Jurkat, Clone E6-1 (cell line): Measurements from ENCODE around the gene SRPK1.
A peak's percentile ranks its signal among the peaks of the same experiment; 100 is the strongest.

Experiments
- DNase-seq: peaks from one replicate; pipeline ENCODE4 v3.0.0-alpha.2; 2011; ENCODE audit warnings: low read depth, low spot score
- H3K4me3 ChIP-seq: 2 replicates; pipeline ENCODE4 v1.5.1; 2011; ENCODE audit warnings: mild to moderate bottlenecking, low read length, control low read depth, moderate library complexity

SRPK1 gene

DNA sequence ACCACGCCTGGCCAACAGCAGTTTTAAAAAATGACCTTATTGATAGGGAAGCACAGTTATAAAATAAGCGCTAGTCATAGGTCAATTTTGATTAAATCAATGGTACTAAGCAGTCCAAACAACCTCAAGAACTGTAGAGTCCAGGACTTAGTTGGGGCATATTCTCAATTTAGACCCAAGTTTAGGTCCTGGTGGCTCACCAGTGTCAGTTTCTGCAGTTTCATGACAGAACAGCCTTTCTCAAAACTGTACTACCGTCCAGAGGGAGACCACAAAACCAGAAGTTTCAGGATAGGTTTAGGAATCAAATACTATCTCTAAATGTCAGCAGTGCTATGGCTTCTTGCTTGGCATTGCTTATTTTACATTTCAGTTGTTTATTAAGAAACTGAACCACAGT is 76.6 kb downstream of the SRPK1 start:
- no peak for DNase-seq
- no peak overlapping the region for H3K4me3 ChIP-seq

DNA sequence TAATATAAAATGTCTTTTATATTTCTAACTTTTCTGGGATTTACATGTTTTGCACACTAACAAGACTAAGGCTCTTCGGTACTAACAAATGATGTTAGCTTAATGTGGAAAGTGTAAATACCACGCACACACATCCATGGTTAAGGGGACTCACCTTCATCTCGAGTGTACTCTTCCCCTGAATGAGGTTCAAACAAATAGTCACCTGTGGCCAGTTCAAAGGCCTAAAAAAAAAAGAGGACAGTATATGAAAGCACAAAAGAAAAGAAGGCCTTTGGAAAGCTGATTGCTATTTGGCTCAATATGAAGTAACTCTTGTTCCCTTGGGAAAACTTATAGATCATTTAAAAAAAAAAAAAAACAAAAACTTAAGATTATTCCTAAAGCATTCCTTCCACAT is 78.5 kb downstream of the SRPK1 start:
- no peak for DNase-seq
- no peak overlapping the region for H3K4me3 ChIP-seq

DNA sequence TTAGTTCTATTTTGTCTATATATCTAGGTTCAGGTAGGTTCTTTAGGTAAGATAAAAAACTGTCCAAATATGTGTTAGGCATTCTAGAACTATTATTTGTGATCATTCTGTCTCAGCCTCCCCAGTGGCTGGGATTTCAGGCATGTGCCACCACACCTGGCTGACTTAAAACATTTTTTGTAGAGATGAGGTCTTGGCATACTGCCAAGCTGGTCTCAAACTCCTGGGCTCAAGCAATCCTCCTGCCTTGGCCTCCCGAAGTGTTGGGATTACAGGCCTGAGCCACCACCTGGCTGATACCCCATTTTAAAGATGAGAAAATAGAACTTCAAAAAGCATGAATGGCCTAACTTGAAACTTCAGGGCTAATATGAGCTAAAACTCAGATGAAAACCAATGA is 81.9 kb downstream of the SRPK1 start:
- no peak overlapping the region for H3K4me3 ChIP-seq
- no peak for DNase-seq

DNA sequence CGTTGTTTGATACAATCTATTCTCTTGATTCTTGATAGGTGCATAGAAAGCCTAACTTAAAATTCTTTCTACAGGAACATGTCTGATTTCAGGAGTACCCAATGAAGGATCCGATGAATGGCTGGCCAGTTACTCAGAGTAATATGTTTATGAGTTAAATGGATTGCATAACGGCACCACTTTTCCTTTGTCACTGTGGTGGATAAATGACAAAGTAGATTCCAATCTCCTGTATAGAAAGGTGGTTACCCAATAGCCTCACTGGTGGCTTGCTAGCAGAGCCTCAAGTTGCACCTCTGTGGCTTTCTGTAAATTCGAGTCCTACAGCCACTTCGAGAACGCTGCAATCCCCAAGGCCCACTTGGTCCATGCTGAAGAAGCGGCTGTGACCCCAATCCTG is 87.4 kb downstream of the SRPK1 start:
- no peak for DNase-seq
- no peak overlapping the region for H3K4me3 ChIP-seq

DNA sequence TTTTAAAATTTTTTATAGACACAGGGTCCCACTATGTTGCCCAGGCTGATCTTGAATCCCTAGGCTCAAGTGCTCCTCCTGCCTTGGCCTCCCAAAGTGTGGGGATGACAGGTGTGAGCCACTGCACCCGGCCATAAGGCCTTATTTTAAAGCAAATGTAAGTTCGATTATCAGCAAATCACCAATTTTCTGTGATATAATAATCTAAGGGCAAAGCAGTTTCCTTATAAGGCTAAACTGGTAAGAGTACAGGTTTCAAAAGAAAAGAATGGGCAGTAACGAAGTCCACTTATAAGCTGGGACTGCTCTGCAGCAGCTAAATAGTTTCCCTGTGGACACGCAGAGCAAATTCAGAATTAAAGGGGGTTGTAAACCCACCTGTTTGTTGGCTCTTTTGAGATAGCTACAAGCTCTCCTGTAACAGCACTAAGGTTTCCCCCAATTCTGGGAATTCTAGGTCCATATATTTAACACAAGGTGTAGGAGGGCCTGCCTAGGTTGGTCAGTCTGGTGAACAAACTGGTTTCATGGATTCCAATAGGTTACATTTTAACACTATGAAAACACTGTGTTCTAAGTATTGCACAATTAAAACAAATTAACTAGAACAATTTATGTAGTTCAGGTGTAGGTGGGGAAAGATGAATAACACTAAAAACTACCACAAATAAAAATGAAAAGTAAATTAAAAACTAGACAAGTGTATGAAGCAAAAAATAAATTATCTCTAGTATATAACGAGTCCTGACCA is 89.5 kb downstream of the SRPK1 start:
- DNase-seq: no peak

DNA sequence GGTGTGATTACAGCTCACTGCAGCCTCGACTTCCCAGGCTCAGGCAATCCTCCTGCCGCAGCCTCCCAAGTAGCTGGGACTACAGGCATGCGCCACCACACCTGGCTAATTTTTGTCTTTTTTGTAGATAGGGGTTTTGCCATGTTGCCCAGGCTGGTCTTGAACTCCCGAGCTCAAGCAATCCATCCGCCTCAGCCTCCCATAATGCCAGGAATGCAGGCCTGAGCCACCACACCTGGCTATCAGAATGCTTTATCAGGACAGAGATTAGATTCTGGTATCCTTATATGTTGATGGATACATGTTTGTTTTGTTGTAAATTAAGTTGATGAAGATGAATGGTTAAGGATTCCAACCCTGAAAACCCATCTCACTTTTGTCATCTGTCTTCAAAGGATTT is 91.6 kb downstream of the SRPK1 start:
- no peak for DNase-seq

More for the DNA sequence above, 89.5 kb downstream of the SRPK1 start:
- H3K4me3 ChIP-seq: no peak overlapping the region

DNA sequence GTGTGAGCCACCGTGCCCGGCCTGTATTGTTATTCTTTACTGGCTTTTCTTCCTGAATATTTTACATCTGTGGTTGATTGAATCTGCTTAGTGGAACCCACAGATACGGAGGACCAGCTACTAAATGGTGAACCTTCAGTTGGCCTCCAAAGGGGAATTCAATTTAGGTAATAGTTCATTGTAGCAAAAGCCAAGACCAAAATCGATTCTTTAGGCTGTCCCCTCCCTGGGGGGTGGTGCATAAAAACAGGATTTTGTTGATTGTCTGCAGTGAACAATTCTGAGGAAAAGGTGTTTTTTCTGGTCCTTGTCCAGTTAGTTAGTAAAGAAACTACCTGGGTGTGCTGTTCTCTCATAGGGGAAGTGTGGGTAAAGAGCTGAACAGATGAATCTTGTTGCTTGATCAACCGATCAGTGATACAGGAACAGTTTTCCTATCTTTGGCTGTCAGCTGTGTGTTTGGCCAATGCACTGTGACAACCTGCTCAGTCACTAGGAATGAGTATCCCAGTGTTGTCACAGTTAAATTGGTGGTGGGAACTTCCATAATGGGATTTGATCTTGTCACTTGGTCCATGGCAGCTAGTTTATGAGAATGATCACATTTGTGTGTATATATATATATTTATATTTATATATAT is 96.2 kb downstream of the SRPK1 start:
- DNase-seq: no peak
- no peak overlapping the region for H3K4me3 ChIP-seq

More for the DNA sequence above, 91.6 kb downstream of the SRPK1 start:
- H3K4me3 ChIP-seq: no peak overlapping the region

DNA sequence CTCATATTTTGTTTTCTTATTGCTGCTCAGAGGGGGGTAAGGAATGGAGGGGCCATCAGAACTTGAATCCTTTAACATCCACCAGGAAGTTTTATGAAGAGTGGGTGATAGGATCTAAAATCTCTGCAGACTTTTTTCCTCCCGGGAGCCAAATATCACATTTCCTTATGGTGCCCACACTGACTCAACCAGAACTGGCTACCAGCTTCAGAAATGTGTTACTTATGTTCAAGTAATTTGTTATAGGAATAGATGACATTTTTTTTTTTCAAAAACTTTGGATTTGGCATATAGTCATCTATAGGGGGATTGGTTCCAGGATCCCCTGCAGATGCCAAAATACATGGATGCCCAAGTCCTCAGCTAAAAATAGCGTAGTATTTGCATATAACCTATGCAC is 97.3 kb downstream of the SRPK1 start:
- DNase-seq: no peak
- H3K4me3 ChIP-seq: no peak overlapping the region

DNA sequence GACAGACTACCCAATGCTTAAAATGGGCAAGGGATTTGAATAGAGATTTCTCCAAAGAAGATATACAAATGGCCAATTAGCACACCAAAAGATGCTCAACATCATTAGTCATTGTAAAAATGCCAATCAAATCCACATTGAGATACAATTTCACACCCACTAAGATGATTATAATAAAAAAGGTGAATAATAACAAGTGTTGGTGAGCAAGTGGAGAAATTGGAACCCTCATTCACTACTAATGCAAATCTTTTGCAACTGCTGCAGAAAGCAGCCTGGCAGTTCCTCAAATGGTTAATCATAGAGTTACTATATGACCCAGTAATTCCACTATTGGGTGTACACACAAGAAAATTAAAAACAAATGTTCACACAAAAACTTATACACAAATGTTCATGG is 103.4 kb downstream of the SRPK1 start:
- no peak overlapping the region for H3K4me3 ChIP-seq
- DNase-seq: no peak

DNA sequence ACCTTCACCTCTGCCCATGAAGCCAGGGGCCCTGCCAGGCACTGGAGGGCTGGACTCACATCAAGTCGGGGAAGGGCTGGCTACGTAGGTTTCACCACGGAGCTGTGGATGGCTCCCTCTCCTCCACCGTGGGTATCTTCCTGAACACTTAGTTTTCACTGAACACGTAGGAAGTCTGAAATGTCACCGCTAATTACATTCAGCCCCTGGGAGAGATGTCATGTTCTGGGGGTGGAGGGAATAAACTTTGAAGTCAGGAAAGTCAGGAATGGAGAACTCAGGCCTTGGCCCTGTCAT is 109.3 kb downstream of the SRPK1 start:
- H3K4me3 ChIP-seq: no peak overlapping the region
- no peak for DNase-seq

DNA sequence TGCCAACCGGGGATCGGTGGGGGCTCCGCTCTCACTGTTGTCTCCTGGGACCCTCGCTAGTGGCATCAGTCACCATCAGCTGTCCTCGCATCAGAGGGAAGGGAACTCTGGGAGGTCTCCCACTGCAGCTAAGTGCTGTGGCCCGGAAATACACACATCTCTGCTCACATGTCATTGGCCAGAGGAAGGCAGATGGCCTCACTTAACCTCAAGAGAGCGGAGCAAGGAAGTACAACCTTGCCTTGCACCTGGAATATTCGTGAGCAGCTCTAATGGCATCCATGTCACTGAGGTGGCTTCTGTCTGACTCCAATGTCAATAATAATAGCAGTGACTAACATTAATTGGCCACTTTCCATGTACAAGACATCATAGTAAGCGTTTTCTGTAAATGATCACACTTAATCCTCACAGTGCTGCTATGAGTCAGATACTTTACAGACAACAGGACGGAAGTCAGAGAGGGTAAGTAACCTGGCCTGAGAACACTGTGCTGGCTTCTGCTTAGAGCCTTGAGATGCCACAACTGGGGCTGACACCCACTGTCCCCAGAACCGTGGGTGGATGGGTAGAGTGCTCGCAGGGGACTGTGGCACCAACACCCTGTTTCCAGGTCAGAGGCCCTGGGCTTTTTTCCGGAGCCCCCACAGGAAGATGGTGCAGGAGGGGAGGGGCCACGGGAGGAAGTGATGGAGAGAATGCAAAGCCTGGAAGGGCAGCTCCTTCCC is 109.8 kb downstream of the SRPK1 start:
- no peak overlapping the region for H3K4me3 ChIP-seq
- DNase-seq: no peak

DNA sequence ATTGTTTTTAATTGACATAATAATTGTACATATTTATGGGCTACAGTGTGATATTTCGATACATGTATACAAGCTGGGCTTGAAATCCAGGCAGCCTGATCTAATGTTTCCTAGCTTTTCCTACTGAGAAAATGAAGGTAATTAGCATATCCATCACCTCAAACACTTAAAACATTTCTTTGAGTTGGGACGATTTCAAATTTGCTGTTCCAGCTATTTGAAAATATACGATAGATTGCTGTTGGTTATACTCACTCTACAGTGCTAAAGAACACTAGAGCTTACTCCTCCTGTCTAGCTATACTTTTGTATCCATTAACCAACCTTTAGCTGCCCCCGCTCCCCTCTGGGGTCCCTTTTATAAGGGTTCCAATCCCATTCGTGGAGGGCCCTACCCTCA is 111.1 kb downstream of the SRPK1 start:
- H3K4me3 ChIP-seq: no peak overlapping the region
- no peak for DNase-seq

DNA sequence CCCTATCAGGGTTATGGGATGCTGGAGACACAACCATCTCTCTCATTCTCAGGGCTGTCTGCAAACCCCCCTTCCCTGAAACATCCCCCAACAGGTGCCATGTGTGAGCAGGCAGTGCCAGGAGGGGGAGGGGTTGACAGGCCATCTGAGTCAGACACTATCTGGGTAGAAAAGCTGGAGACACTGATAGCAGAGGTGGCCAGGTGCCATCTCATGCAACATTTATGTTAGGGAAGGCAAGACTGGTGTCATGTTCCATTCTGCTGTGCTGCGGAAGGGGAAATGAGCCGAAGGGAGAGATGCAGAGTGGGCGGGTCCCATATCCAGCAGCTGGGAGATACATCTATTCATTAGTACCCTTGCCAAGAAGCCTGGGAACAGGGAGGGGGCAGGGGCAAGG is 112.2 kb downstream of the SRPK1 start:
- no peak overlapping the region for H3K4me3 ChIP-seq
- DNase-seq: no peak

DNA sequence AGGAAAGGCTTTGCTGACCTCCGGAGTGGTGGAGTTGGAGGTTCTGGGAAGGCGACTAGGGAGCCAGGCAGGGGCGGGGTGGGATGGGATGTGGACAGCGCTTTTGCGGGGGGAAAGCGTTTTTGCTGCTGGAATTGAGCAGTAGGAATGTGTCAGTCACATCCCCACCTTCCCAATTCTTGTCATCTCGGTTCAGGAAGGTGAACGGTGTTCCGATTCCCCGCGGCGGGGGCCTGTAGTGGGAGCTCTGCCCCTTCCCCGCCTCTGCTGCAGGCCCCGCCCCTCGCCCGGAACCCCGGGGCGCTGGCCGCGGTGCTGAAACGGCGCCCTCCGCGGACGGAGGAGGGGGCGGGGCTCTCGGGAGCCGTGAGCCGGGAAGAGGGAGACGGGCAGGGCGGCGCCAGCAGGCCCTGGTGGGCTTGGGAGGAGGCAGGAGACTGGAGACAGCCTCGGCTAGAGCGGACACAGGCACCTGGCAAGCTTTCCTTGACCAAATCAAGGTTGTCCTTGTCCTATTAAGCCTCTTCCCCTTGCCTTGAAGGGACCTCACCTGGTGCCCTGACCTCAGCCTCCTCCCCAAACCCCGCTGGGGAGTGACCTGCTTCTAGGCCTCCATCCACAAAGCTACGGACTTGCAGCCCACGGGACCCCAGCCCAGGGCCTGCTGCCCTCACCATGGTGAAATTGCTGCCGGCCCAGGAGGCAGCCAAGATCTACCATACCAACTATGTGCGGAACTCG is 115.7 kb downstream of the SRPK1 start, which contains the start of gene LHFPL5:
Gene LHFPL5, plus strand, starts transcription at position 357 of the 741 bp plus-strand sequence. Its CDS starts 319 bp downstream, at position 676.
- peak; percentile 6 for DNase-seq
- peak within 1 kb of the TSS; percentile 22; the same call in 1 of the 2 replicates for H3K4me3 ChIP-seq

DNA sequence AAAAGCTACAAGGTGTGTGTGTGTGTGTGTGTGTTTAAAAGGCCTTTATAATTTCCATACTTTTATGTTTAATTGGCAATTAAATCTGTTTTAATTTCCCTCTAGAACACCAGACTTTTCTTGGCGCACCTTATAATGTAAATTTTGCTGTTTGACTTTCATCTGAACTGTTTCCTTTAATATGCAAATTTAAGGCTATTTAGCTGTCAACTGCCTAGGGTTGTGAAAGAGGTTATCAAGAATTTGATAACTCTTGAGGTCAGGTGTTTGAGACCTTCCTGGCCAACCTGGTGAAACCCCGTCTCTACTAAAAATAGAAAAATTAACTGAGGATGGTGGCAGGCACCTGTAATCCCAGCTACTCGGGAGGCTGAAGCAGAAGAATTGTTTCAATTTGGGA is 119.8 kb downstream of the SRPK1 start:
- no peak overlapping the region for H3K4me3 ChIP-seq
- no peak for DNase-seq

DNA sequence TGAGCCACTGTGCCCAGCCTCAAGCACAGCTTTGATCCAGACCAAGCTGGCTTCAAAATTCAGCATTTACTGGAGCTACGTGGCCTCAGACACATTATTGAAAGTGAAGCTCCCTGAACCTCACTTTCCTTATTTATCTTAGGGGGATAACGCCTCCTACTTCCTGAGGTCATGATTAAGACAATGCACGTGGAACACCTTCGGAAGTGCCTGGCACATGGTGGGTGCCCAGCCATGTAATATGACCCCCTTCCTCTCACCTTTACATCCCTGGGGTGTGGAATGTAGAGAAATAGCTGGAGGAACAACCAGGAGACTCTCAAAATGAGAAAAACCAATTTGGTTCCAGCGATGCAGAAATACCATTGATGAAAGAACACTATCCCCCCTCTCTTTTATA is 122.2 kb downstream of the SRPK1 start:
- no peak overlapping the region for H3K4me3 ChIP-seq
- DNase-seq: no peak

DNA sequence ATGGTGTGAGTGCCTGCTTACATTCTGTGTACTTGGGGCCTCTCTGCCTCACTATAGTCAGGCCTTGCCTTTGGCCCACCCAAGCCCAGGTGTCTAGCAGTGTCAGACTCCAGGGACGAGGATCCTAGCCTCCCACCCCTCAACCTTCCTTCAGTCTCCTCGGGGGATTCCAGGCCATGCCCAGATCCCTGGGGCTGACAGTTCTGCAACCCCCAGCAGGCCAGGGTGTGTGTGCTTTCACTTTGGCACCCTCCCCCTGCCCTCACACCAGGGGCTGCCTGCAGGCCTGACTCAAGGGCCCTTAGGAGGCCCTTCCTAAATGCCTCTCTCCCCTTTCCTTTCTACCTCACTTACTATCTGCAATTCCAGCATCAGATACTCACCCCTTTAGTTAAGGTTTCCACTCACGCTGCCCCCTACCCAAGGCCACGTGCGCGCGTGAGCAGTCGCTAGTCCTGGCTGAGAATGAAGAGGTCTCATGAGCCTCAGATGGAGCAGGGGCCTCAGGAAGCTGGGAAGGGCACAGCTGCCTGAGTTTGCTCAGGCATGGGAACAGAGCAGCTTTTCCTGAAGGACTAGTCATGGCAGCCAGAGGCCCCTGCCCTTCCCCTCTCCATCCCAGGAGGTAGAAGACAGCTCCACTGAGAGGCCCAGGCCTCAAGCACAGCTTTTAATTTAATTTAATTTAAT is 122.9 kb downstream of the SRPK1 start:
- DNase-seq: no peak
- H3K4me3 ChIP-seq: no peak overlapping the region

DNA sequence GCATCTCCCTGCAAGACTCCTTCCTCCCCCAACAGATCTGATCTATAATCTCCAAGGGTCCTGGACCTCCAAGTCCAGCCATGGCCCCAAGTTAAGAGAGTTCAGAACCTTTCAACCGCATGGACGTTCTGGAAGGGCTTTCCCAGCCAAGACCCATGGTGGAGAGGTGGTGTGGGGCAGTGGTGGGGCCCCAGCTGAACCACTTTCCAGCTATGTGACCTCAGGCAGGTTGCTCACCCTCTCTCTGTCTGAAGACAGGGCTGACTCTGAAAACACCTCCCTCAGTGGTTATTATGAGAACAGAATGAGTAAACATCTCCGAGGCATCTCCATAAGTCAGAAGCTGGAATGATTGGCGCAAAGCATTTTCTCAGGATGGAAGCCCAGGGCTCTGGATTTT is 124.7 kb downstream of the SRPK1 start:
- no peak for DNase-seq
- no peak overlapping the region for H3K4me3 ChIP-seq

DNA sequence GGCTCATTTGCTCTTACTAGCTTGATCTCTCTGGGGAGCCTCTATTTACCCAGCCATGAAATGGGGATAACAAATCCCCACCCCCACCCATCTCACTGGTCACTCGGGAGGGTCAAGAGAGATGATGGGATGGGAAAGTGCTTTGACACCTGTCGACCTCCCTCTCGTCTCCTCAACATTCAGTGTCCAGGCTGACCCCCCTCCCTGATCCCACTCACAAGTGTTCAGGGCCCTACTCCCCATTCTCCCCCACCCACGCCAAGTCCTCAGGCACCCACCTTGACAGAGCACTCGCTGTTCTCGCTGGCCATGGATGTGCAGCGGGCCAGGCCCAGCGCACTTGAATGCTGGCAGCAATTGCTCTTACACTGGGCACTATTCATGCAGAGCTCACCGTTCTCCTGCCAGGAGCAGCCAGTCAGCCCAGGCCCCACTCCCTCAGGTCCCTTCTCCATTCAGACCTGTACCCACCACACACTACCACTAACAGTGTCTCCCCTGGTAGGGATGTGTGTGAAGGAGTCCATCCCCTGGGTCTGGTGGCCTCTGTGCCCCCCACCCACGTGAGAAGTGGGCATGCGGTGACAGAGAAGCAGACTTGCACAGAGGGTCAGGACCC is 125.3 kb downstream of the SRPK1 start:
- no peak overlapping the region for H3K4me3 ChIP-seq
- DNase-seq: no peak
